ENCODE results near the gene EMP3. TPM values are rescaled to one million over a fixed set of nuclear protein-coding genes. Genes with fewer than 3 reads are reported as not detected.

Gene EMP3
- total and polyA plus RNA-seq, 2 of the 13 experiments (the other 11 are each of a cell fraction or from before 2014, with no cell fraction given): 2.2 to 7.8 TPM

- TF ChIP-seq PBX3 (CRISPR knock-in tag; IDR thresholded peaks at IDR 0.05; ENCODE audit: borderline replicate concordance): 0 out of 2 replicates have a peak, but pooled peaks have one; percentile 27
- no peak for TF ChIP-seq THRA (CRISPR knock-in tag; IDR thresholded peaks at IDR 0.05; ENCODE audit: borderline replicate concordance)
- TF ChIP-seq NR2F2 (IDR thresholded peaks at IDR 0.05; ENCODE audit: borderline replicate concordance, low read depth): no peak
- no peak for TF ChIP-seq RELA (CRISPR knock-in tag; IDR thresholded peaks at IDR 0.05)
- no peak for TF ChIP-seq ZNF432 (CRISPR knock-in tag; IDR thresholded peaks at IDR 0.05; ENCODE audit: borderline replicate concordance)
- no peak for TF ChIP-seq STAT6 (CRISPR knock-in tag; IDR thresholded peaks at IDR 0.05; ENCODE audit: borderline replicate concordance)
- no peak for TF ChIP-seq PLSCR1 (CRISPR knock-in tag; IDR thresholded peaks at IDR 0.05; ENCODE audit: borderline replicate concordance)
- TF ChIP-seq ATAD3A (CRISPR knock-in tag; IDR thresholded peaks at IDR 0.05): no peak
- no peak for TF ChIP-seq SRSF1 (optimal IDR thresholded peaks at IDR 0.05; ENCODE audit: low read depth, low read length)
- TF ChIP-seq ZBTB1 (CRISPR knock-in tag; IDR thresholded peaks at IDR 0.05; ENCODE audit: borderline replicate concordance): no peak
- no peak for TF ChIP-seq GATA4 (IDR thresholded peaks at IDR 0.05; ENCODE audit: borderline replicate concordance, low read depth)
- no peak for TF ChIP-seq SMARCE1 (IDR thresholded peaks at IDR 0.05; ENCODE audit: borderline replicate concordance)
- TF ChIP-seq THAP8 (CRISPR knock-in tag; IDR thresholded peaks at IDR 0.05; ENCODE audit: borderline replicate concordance): no peak
- TF ChIP-seq CBFB (CRISPR knock-in tag; IDR thresholded peaks at IDR 0.05): no peak
- TF ChIP-seq NFYC (CRISPR knock-in tag; IDR thresholded peaks at IDR 0.05): peak; percentile 87
- TF ChIP-seq SNRNP70 (IDR thresholded peaks at IDR 0.05; ENCODE audit: low read depth, low read length): no peak
- TF ChIP-seq ZNF619 (CRISPR knock-in tag; IDR thresholded peaks at IDR 0.05): no peak
Measured at GRCh38 chr19:48363810-48364597, 38.7 kb downstream of the EMP3 start, which contains the start of the genes SYNGR4 and TMEM143 (continued).
